ENCODE data around the gene RFX8.
"Not testable (repeated sequence)": the region's sequence is repeated elsewhere in the genome, so short reads cannot be mapped to it uniquely, and the experiment has no call there.

Gene RFX8

GRCh38 chr2:101442042-101442666, 32.8 kb downstream of the RFX8 start:
- DNase-seq (ENCODE audit: low read depth), result no peak
- H3K4me3 ChIP-seq (ENCODE audit: low read depth, low read length), result no peak overlapping the region
- TF ChIP-seq CTCF (IDR thresholded peaks at IDR 0.05; ENCODE audit: low read depth, low read length, missing control alignments), result no peak

- no peak for TF ChIP-seq CTCF (IDR thresholded peaks at IDR 0.05; ENCODE audit: low read depth, low read length, missing control alignments)
- no peak for DNase-seq (ENCODE audit: low read depth)
- H3K4me3 ChIP-seq (ENCODE audit: low read depth, low read length), result no peak overlapping the region
Measured at GRCh38 chr2:101440127-101440738, 34.7 kb downstream of the RFX8 start.

GRCh38 chr2:101439716-101440115, 35.2 kb downstream of the RFX8 start:
- TF ChIP-seq CTCF (IDR thresholded peaks at IDR 0.05; ENCODE audit: low read depth, low read length, missing control alignments), result no peak
- no peak overlapping the region for H3K4me3 ChIP-seq (ENCODE audit: low read depth, low read length)

DNA sequence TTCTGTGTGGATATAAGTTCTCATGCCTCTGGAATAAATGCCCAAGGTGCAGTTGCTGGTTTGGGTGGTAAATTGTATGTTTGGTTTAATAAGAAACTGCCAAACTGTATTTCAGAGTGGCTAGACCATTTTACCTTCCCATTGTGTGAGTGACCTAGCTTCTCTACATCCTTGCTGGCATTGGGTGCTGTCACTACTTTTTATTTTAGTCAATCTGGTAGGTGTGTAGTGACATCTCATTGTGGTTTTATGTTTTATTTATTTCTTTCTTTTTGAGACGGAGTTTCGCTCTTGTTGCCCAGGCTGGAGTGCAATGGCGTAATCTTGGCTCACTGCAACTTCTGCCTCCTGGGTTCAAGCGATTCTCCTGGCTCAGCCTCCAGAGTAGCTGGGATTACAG, 36.4 kb downstream of the RFX8 start:
- H3K4me3 ChIP-seq (ENCODE audit: low read depth, low read length); DNase-seq (ENCODE audit: low read depth): not testable (repeated sequence)

More at GRCh38 chr2:101439716-101440115, 35.2 kb downstream of the RFX8 start:
- no peak for DNase-seq (ENCODE audit: low read depth)

DNA sequence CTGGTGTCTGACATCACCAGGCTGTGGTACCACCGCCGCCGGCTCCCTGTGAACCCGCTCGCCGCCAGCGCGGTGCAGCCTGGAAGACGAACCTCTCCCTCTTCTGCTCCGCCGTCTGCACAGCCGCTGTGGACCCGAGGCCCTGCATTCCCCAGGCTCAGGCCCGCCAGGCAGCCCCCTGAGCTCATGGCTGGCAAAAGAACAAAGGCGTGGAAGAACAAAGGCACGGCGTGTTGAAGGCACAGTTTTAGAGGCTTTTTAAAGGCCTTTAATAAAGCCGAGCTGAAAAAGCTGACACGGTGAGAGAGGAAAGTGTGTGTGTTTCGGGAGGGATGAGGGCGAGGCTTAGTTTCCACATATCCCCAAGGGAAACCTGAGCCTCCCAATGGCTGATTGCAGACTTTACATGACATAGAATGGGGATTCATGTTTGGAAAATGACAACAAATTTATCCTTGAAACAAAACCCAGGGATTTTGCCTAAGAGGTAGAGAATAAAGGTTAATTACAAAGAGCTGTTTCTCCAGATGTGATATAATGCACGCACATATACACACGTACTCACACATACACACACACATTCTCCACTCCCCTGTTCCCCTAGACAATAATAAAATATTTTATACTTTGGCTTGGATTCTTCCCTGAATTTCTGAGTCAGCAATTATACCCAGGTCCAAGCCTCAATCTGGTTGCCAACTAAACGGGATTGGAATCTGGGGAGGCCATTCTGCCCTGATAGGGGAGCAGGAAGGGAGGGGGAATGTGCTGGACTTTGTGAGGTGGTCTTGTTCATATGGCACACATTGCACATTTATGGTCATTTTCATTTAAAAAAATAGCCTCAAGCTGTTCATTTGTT, 39.7 kb downstream of the RFX8 start:
- no peak for TF ChIP-seq CTCF (IDR thresholded peaks at IDR 0.05; ENCODE audit: low read depth, low read length, missing control alignments)
- no peak for DNase-seq (ENCODE audit: low read depth)
- no peak overlapping the region for H3K4me3 ChIP-seq (ENCODE audit: low read depth, low read length)

DNA sequence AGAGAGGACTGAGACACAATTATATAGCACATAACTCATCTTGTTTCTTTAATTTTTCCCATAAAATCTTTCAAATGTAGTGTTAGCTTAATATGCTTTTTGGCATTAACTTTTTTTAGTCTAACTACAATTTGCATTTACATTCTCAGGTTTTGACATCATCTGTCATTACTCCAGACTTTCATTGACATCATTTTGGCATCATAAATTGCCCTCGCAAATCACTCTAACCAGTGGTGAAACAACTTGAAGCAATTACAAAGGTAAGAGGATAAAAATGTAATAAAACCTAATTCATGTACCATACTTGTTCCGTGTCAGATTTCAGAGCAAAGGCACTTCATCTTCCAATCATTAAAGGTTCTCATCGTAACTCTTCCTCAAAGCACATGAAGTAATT, 41.4 kb downstream of the RFX8 start:
- no peak overlapping the region for H3K4me3 ChIP-seq (ENCODE audit: low read depth, low read length)
- no peak for DNase-seq (ENCODE audit: low read depth)
- no peak for TF ChIP-seq CTCF (IDR thresholded peaks at IDR 0.05; ENCODE audit: low read depth, low read length, missing control alignments)

GRCh38 chr2:101432411-101433181, 42.3 kb downstream of the RFX8 start:
- no peak for DNase-seq (ENCODE audit: low read depth)
- no peak overlapping the region for H3K4me3 ChIP-seq (ENCODE audit: low read depth, low read length)
- no peak for TF ChIP-seq CTCF (IDR thresholded peaks at IDR 0.05; ENCODE audit: low read depth, low read length, missing control alignments)
